Measurements from ENCODE around the gene TLCD5. TPM values are rescaled to one million over a fixed set of nuclear protein-coding genes. Genes with fewer than 3 reads are reported as not detected.

TLCD5 gene
- total RNA-seq, 3 donors from 2014 or later, result 0.46 to 3.8 (median 0.51) TPM

Other genes starting within 250 kb of the TLCD5 start
- 1 to 10 TPM; 4.0 to 6.3 (median 5.4) TPM for gene TRIM29, start 187.2 kb upstream of the TLCD5 start, total RNA-seq
- gene OAF, start 114.3 kb upstream of the TLCD5 start, total RNA-seq, result 100 to 1,000 TPM in 2 of 3 donors, 10 to 100 TPM in 1; 96.4 to 217 (median 133) TPM
- 1 to 10 TPM; 1.1 to 3.0 (median 2.2) TPM for gene POU2F3, start 85.2 kb upstream of the TLCD5 start, total RNA-seq
- gene ARHGEF12, start 11.1 kb downstream of the TLCD5 start, total RNA-seq, result 100 to 1,000 TPM in 2 of 3 donors, 10 to 100 TPM in 1; 88.2 to 119 (median 114) TPM
- under 1 TPM in 2 of 3 donors, not detected in 1; 0.36 to 0.51 TPM for gene GRIK4, start 186.4 kb downstream of the TLCD5 start, total RNA-seq

Data from mucosa of descending colon (tissue), 3 donors.